HG02852 (cell line): ENCODE measurements around the gene FITM1.
"Not testable (repeated sequence)": the region's sequence is repeated elsewhere in the genome, so short reads cannot be mapped to it uniquely, and the experiment has no call there.

Experiments used
- ATAC-seq: cut with Tn5 transposase; IDR thresholded peaks from one replicate; pipeline ENCODE4 v1.9.1; 2021; ENCODE audit warnings: mild to moderate bottlenecking, moderate library complexity; ENCODE audit not compliant: unreplicated experiment

The FITM1 gene

DNA sequence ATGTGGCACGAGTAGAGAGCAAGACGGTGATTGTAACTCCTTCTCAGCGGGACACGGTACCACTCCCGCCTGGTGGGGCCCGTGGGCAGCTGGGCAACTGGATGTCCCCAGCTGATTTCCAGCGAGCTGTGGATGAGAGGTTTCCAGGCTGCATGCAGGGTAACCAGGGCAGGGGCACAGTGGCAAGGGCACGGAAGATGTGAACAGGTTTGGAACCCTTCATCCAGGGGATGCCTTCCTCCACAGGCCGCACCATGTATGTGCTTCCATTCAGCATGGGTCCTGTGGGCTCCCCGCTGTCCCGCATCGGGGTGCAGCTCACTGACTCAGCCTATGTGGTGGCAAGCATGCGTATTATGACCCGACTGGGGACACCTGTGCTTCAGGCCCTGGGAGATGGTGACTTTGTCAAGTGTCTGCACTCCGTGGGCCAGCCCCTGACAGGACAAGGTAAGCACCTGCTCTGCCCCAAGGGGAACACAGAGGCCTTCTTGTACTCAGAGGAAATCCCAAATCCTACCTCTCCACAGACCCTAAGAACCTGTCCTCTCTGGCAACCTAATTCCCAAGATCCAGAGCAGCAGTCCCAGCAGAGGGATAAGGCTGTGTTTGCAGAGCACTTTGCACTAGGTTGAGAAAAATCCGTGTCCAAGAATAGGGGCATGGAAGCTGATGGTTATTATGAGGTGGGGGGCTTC, 32.1 kb upstream of the FITM1 start:
- no peak for ATAC-seq

DNA sequence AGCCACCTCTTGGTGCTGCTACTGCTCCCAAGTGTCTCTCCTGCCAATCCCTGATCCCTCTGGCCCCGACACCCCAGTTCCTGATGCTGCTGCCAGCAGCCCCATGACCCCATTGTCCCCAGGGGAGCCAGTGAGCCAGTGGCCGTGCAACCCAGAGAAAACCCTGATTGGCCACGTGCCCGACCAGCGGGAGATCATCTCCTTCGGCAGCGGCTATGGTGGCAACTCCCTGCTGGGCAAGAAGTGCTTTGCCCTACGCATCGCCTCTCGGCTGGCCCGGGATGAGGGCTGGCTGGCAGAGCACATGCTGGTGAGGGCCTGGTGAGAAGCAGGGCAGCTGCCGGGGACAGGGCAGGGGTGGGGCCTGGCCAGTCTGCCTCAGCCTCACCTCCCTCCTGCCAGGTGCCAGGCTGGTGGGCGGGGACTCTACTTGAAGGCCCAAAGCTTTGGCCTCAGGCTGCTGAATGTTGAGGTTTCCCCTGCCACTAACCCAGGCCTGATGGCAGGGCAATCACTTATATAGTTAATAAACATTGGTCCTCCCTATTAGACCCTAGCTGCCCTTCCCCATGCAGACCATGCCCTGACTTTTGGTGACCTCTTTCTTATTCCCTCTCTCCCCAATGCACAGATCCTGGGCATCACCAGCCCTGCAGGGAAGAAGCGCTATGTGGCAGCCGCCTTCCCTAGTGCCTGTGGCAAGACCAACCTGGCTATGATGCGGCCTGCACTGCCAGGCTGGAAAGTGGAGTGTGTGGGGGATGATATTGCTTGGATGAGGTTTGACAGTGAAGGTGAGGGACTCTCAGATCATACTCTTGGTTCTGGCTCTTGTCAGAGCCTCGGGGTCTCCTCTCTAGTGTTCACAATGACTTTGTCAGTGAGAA, 31.3 kb upstream of the FITM1 start:
- no peak for ATAC-seq

DNA sequence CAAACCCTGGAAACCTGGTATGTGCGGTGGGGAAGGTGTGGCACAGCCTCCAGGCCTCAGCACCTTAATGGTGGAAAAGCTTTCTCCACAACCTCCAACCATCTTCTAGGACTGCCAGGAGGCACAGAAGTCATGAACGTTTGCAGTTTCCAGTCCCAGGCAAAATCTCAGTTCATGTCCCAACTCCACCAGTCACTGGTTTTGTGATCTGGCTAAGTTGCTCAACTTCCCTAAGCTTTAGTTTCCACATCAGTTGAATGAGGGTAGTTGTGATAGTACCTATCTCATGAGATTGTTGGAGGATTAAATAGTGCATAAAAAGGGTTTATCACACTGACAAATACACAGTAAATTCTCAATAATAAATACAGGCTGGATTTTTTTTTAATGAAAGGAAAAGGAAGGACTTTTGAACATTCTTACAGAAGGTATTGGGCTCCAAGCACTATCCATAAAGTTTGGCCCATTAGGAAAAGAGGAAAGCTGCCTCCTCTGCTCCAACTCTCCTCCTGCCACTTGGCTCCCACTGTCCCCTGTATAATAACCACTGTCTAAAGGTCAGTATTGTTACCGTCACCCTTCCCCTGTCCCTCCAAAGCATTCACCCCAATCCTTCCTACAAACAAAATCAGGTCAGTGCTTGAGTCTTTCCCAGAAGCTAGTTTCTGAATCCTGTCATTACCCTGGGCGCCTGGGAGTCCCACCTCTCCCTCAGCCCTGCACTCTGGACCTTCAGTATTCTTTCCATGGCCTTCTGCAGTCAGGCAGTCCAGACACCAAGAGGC, 30.1 kb upstream of the FITM1 start:
- no peak for ATAC-seq

DNA sequence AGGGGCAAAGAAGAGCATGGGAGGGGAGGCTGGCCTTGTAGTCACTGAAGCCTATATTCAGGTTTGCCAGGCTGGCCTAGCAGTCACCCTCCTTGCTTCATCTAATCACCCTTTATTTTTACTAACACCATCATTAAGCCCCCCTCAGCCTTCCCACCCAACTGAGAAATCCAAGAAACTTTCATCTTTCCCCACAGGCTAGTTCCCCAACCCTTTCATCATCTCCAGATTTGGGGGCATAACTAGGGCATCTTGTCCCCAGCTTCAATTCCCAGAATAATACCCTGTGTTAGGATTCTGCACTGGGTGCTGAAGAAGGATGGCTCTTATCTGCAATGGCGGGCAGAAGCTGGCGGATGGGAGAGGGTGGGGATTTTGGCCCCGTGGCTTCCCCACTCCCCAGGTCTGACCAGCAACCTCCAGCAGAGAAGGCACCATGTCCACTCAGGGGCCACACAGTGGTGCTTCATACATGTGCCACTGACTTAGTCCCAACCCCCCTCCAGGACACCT, 29.4 kb upstream of the FITM1 start:
- no peak for ATAC-seq

DNA sequence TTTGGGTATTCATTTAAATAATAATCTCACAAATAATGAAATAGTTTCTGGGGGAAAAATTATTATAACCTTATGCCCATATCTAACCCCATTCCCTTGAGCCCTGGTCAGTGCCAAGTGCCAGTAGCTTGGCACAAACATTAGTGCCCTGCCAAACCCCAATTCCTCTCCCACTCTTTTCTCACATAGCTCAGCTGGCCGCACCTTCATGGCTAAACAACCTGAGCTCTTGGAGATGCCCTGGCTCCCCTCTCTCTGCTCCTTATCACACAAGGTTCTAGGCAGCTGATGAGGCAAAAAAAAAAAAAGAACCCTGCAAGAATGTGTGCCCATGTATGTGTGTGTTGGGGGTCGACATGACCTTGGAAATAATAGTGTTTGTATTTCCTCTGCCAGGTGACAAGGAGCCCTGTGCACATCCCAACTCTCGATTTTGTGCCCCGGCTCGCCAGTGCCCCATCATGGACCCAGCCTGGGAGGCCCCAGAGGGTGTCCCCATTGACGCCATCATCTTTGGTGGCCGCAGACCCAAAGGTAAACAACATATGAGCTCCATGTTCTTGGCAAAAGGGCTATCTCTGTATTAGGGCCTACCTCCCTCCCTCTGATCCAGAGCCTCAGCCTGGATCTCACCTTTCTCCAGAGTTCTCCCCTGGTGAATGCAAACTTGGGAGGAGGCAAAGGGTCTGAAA, 28.0 kb upstream of the FITM1 start:
- ATAC-seq: no peak

DNA sequence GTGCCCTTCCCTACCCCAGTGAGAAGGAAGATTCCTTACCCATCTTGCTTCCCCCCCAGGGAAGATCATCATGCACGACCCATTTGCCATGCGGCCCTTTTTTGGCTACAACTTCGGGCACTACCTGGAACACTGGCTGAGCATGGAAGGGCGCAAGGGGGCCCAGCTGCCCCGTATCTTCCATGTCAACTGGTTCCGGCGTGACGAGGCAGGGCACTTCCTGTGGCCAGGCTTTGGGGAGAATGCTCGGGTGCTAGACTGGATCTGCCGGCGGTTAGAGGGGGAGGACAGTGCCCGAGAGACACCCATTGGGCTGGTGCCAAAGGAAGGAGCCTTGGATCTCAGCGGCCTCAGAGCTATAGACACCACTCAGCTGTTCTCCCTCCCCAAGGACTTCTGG, 27.0 kb upstream of the FITM1 start:
- ATAC-seq: no peak

DNA sequence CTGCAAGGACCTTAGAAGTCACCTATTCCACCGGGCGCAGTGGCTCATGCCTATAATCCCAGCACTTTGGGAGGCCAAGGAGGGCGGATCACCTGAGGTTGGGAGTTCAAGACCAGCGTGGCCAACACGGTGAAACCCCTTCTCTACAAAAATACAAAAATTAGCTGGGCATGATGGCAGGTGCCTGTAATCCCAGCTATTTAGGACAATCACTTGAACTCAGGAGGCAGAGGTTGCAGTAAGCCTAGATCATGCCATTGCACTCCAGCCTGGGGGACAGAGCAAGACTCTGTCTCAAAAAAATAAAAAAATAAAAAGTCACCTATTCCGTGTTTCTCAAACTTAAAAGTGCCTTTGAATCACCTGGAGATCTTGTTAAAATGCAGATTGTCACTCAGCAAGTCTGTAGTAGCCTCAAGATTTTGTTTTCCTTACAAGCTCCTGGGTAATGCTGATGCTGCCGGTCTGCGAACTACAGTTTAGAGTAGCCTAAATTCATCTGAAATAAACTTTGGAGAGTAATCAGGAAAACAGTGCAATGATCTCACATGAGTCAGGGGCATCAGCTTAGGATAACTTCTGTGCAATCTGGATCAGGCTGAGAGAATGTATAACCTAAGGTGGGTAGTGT, 24.7 kb upstream of the FITM1 start:
- not testable (repeated sequence) for ATAC-seq

DNA sequence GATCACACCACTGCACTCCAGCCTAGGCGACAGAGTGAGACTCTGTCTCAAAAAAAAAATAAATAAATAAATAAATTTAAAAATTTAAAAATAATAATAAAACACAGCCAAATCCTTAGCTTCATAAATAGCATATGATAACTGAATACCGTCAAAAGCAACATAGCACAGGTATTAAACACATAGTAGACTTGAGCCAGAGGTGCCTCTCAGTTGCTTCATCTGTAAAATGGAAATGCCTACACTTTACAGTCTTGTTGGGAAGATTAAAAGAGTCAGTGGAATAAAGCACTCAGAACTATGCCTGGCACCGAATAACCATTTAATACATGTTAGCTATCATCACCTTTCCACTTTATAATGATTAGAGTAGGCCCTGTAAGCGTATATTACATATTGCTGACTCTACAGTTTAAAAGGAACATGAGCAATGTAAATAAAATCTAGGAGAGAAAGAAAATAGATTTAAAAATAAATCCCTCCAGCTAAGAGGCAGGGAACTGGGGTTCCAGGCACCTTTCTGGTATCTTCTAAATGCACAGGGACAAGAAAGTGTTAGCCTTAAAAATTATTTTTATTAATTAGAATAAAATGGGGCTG, 23.7 kb upstream of the FITM1 start:
- ATAC-seq: no peak

DNA sequence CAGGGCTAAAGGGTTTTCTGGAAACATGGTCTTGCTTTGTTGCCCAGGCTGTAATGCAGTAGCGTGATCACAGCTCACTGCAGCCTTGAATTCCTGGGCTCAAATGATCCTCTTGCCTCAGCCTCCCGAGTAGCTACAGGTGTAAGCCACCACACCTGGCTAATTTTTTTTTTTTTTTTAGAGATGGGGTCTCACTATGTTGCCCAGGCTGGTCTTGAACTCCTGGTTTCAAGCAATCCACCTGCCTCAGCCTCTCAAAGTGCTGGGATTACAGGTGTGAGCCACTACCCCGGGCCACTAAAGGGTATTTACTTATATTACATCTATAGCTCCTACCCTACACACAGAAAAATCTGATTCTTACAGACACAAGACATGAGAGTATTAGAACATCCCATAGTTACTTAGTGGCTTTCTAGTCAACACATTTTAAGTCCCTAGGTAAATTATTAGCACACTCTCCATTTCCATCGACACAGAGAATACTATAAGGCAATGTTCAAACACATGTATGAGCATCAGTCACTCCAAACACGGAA, 22.1 kb upstream of the FITM1 start:
- ATAC-seq: peak; percentile 27

DNA sequence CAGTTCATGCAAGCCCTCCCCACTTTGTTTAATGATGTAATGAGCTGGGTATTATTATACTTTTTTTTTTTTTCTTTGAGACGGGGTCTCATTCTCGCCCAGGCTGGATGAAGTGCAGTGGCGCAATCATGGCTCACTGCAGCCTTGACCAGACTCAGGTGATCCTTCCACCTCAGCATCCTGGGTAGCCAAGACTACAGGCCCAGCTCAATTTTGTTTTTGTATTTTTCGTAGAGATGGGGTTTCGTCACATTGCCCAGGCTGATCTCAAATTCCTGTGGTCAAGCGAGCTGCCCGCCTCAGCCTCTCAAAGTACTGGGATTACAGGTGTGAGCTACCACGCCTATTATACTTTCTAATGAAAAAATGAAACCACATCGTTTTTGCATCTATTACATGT, 20.4 kb upstream of the FITM1 start:
- no peak for ATAC-seq

DNA sequence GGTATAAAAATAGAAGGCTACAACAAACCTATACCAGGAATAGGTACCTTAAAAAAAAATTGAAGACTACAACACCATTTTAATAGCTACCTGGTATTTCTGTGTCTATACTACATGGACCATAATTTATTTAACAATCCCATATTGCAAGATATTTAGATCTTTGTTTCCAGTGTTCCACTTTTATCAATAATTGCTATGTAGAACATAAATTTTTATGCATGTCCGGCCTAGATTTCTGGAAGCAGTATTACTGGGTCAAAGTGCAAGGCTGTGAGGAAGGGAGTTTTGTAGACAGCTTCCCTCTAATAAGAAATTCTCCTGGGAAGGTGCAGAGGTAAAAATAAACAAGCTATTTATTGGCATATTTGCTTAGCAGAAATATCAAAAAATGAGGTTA, 19.9 kb upstream of the FITM1 start:
- ATAC-seq: no peak

DNA sequence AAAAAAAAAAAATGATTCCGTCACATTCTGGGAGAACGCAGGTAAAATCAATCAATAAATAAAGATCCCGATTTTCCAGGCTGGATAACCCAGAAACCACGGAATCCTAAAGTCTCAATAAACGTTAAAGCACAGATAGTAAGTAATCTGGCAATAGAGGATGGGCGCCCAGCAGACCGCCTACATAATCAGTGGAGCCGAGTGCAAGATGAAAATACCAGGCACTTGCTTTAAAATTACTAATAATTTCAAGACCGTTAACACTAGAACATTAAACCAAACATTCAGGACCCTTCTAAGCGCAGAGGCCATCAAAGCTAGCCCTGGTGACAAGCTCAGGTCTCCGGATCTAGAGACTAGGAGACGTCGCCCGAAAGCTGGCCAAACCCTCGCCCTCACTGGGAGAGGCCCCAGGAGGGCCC, 17.1 kb upstream of the FITM1 start:
- ATAC-seq: no peak

DNA sequence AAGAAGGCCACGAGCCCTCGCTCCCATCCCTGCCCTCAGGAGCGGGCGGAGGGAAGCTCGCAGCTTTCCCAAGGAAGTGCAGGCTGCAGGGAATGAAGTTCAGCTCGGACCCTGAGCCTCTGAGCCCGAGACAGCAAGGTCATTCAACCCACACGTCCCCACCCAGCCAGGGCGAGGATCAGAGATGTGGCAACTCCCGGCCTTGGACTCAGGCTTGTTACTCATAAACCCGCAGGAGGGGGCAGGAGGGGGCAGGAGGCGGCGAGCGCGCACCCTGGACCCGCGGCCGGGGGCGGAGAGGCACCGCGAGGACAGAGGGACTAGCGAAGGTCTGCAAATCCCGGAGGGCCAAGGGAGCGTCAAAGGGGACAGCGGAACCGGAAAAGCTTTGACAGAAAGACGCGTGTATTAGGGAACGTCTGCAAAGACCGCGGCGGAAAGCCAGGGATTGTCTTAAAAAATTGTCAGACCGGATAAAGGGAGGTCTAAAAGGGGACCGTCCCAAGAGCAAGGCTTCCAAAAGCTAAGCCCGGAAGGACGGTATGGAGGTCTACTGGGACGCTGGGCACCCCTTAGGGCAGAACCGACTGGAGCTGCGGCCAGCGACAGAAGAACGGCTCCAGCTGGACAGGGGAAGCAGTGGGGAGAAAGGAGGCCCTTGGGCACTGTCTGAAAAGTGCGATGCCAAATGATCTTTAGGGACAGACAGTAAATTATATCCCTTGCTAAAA, 16.5 kb upstream of the FITM1 start:
- peak; percentile 27 for ATAC-seq

DNA sequence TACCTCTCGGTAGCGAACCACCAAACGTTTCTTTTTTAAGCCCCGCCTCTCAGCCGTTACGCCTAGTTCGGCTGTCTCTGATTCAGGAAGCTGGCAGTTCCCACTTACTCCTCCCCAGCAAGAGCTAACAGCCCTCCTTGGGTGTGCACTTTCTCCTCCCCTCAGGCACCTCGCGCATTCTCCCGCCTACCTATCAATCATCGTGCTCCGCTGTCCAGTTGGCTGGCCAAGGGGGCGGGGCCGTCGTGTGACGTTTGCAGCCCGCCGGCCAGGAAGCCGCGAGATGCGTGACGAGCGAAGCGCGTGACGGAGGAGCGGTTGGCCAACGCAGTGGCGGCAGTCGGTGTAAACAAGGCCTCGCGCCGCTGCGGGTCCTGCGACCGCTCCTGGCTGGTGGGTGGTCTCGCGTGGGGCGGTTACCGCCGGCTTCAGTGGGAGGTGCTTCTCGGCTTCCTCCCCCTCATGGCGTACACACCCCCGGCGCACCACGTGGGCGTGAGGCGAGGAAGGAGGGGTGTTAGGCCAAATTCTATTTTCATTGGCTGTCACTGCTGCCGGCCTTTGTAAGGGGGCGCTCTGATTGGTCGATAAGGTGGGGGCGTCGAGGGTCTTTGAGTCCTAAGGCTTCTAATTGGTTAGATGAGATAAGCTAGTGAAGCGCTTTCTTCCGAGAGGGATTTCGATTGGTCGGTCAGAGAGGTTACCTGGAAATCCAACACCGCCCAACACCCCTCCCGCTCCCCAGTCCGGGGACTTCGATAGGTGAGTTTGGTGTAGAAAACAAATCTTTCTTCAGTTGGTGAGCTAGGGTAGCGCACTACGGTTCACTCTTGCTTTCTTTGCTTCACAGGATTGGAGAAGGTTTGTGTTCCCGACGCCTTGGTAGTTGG, 15.7 kb upstream of the FITM1 start, which contains the start of the genes DCAF11 and NRL:
DCAF11 (plus strand) TSS at position 246 of the 890 bp plus-strand sequence. CDS start 818 bp downstream, outside the sequence.
NRL (minus strand) TSS at position 418 of the 890 bp plus-strand sequence. CDS start 32,101 bp downstream, outside the sequence.
- peak; percentile 84 for ATAC-seq

DNA sequence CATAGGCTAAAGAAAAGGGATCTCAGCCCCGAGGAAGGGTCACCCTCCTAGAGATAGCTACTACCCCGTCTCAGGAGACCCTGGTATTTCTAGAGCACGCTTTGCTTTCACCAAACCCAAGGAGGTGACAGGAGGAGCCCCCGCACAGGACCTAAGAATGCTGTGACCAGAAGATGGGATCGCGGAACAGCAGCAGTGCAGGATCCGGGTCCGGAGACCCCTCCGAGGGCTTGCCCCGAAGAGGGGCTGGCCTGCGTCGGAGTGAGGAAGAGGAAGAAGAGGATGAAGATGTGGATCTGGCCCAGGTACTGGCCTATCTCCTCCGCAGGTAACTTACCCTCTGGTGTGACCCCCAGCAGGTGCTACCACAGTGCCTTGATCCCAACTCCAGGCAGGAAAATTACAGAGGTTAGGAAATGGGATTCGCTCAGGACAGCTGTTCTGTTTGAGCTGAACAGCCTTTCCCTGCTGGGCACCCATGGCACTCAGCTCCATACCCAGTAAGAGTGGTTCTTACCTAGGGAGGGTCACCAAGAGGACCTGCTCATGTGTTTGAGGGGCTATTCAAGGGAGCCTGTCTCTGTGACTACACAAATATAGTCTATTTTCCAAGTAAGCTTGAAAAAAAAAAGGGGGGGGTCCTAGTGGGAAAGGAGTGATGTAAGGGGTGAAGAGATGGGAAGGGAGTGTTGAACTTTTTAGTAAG, 14.9 kb upstream of the FITM1 start:
- ATAC-seq: no peak

DNA sequence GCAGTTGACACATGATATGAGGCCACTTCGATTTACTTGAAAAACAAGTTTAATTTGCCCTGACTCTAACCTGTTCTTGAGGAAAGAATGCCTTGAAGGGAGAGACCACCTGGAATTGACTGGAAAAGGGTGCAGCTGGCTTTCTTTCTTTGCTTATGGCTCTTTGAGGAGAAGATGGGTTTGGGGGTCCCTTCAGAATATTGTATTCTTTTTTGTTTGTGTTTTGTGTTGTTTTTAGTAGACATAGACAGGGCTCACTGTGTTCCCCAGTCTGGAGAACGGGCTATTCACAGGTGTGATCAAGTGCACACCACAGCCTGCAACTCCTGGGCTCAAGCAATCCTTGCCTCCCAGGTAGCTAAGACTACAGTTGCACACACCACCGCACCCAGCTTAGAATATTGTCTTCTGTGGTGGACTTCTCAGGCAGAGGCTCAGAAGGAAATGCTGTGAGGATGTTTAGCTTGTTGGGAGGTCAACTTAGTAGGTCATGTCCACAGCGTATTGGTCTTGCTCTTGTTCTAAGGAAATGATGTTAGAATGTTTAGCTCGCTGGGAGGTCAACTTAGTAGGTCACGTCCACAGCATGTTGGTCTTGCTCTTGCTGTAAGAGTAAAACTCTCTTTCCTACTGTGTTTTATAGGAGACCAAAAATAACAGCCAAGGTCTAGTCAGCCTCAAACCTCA, 14.2 kb upstream of the FITM1 start:
- no peak for ATAC-seq
